H1 (cell line): ENCODE results near the gene BRD4. TPM values are rescaled to one million over a fixed set of nuclear protein-coding genes. Genes with fewer than 3 reads are reported as not detected.

Experiments used
- CTCF ChIA-PET: fragments of 300-600 bp; sonication (Branson Sonifier 250); formaldehyde crosslinking; loops from one replicate; lab custom pipeline; 2021; ENCODE audit not compliant: partially characterized antibody; lab: Charles Lee
- POLR2A ChIA-PET: fragments of 300-600 bp; sonication (Branson Sonifier 250); formaldehyde crosslinking; loops from one replicate; lab custom pipeline; 2021; ENCODE audit warnings: inconsistent platforms; ENCODE audit not compliant: partially characterized antibody; lab: Charles Lee
- DNase-seq, 2 experiments: peaks; one replicate each; pipeline versions ENCODE4 v3.0.0 to v3.0.0-alpha.2; 2010 to 2022; ENCODE audit warnings: low spot score in 2 of 2, low read depth in 1 of 2, mixed read lengths in 1 of 2
- FAIRE-seq: peaks from 2 replicates; lab custom pipeline; 2011; peaks lifted over from hg19 to GRCh38; lab: Jason Lieb, UNC
- H2AFZ ChIP-seq: 2 replicates; pipeline ENCODE4 v1.8.1; 2012; ENCODE audit warnings: low read length, inconsistent platforms
- H2AK5ac ChIP-seq: 2 replicates; pipeline ENCODE4 v1.6.1; 2013; ENCODE audit warnings: low read depth, low read length
- H2BK120ac ChIP-seq: replicated peaks from 2 replicates; pipeline ENCODE3; 2013; ENCODE audit warnings: low read depth, low read length, inconsistent platforms
- H2BK12ac ChIP-seq: 2 replicates; pipeline ENCODE4 v1.6.1; 2013; ENCODE audit warnings: low read depth, low read length
- H2BK15ac ChIP-seq: 2 replicates; pipeline ENCODE4 v1.6.1; 2013; ENCODE audit warnings: low read length
- H2BK20ac ChIP-seq: 2 replicates; pipeline ENCODE4 v1.6.1; 2013; ENCODE audit warnings: low read length
- H2BK5ac ChIP-seq: 2 replicates; pipeline ENCODE4 v1.6.1; 2013; ENCODE audit warnings: low read depth, low read length
- H3K14ac ChIP-seq: 2 replicates; pipeline ENCODE4 v1.6.1; 2013; ENCODE audit warnings: inconsistent platforms; ENCODE audit not compliant: insufficient read length
- H3K18ac ChIP-seq: 2 replicates; pipeline ENCODE4 v1.6.1; 2013; ENCODE audit warnings: low read length; ENCODE audit errors: extremely low read depth
- H3K23ac ChIP-seq: 2 replicates; pipeline ENCODE4 v1.6.1; 2013; ENCODE audit warnings: inconsistent platforms; ENCODE audit not compliant: insufficient read length
- H3K23me2 ChIP-seq: 2 replicates; pipeline ENCODE4 v1.6.1; 2013; ENCODE audit warnings: low read depth, low read length
- H3K27ac ChIP-seq: 2 replicates; pipeline ENCODE4 v1.6.1; 2011; ENCODE audit warnings: low read depth, low read length, inconsistent platforms
- H3K27me3 ChIP-seq, 4 experiments: replicated peaks in 1 of 4; 1 replicate in 1 of 4; 2 replicates in 3 of 4; pipeline versions ENCODE4 v1.6.1 to v1.8.1; 2011 to 2013; ENCODE audit warnings: low read length in 3 of 4, mild to moderate bottlenecking in 3 of 4, inconsistent platforms in 2 of 4, mixed read lengths in 2 of 4, moderate library complexity in 1 of 4; ENCODE audit not compliant: control insufficient read depth in 3 of 4, insufficient read depth in 3 of 4; ENCODE audit errors: extremely low read depth in 1 of 4
- H3K36me3 ChIP-seq, 4 experiments: 2 replicates each; pipeline versions ENCODE4 v1.6.1 to v1.8.1; 2011 to 2013; ENCODE audit warnings: mild to moderate bottlenecking in 4 of 4, low read length in 3 of 4, moderate library complexity in 2 of 4, control low read depth in 1 of 4, inconsistent platforms in 1 of 4; ENCODE audit not compliant: insufficient read depth in 4 of 4, control insufficient read depth in 2 of 4
- H3K4ac ChIP-seq: replicated peaks from 2 replicates; pipeline ENCODE3; 2013; ENCODE audit warnings: low read length, low read depth, mixed read lengths, inconsistent platforms; ENCODE audit not compliant: insufficient read length
- H3K4me1 ChIP-seq, 4 experiments: replicated peaks in 1 of 4; 1 replicate in 1 of 4; 2 replicates in 3 of 4; pipeline versions ENCODE4 v1.6.1 to v1.8.1; 2011 to 2013; ENCODE audit warnings: low read length in 3 of 4, inconsistent platforms in 2 of 4, mixed read lengths in 1 of 4; ENCODE audit not compliant: insufficient read depth in 4 of 4, control insufficient read depth in 3 of 4
- H3K4me2 ChIP-seq, 2 experiments: 2 replicates each; pipeline versions ENCODE4 v1.6.1 to v1.8.1; 2011 to 2013; ENCODE audit warnings: low read depth in 2 of 2, low read length in 2 of 2, control low read depth in 1 of 2, inconsistent platforms in 1 of 2, mild to moderate bottlenecking in 1 of 2; ENCODE audit not compliant: insufficient read depth in 1 of 2
- H3K4me3 ChIP-seq, 4 experiments: fragments of 200-600, 300-600 bp in 1 of 4; sonication (generic), shearing (Covaris generic), sonication (Bioruptor Twin) in 1 of 4; 2 replicates each; pipeline versions ENCODE4 v1.5.1 to v1.8.1; 2011 to 2016; ENCODE audit warnings: low read length in 4 of 4, low read depth in 3 of 4, control low read depth in 2 of 4, inconsistent platforms in 2 of 4, mild to moderate bottlenecking in 2 of 4, mixed read lengths in 1 of 4, moderate library complexity in 1 of 4; ENCODE audit not compliant: insufficient read depth in 2 of 4; ENCODE audit errors: extremely low read depth in 1 of 4
- H3K56ac ChIP-seq: replicated peaks from 2 replicates; pipeline ENCODE3; 2013; ENCODE audit warnings: low read depth, mild to moderate bottlenecking, mixed read lengths, low read length, inconsistent platforms; ENCODE audit not compliant: insufficient read length
- H3K79me1 ChIP-seq: 2 replicates; pipeline ENCODE4 v1.6.1; 2013; ENCODE audit warnings: low read depth, low read length, control low read depth
- H3K79me2 ChIP-seq, 2 experiments: 2 replicates each; pipeline versions ENCODE4 v1.6.1 to v1.8.1; 2012 to 2013; ENCODE audit warnings: low read length in 2 of 2, mild to moderate bottlenecking in 2 of 2, inconsistent platforms in 1 of 2; ENCODE audit not compliant: insufficient read depth in 2 of 2, control insufficient read depth in 1 of 2
- H3K9ac ChIP-seq, 4 experiments: replicated peaks in 1 of 4; 1 replicate in 1 of 4; 2 replicates in 3 of 4; pipeline versions ENCODE4 v1.6.1 to v1.8.1; 2011 to 2013; ENCODE audit warnings: low read depth in 3 of 4, low read length in 3 of 4, control low read depth in 2 of 4, mild to moderate bottlenecking in 2 of 4, moderate library complexity in 2 of 4, inconsistent platforms in 1 of 4; ENCODE audit errors: extremely low read depth in 1 of 4
- H3K9me3 ChIP-seq, 2 experiments: 2 replicates each; pipeline versions ENCODE4 v1.6.1 to v1.8.1; 2012 to 2013; ENCODE audit warnings: mild to moderate bottlenecking in 2 of 2, moderate library complexity in 2 of 2, control low read depth in 1 of 2, inconsistent platforms in 1 of 2, low read depth in 1 of 2, low read length in 1 of 2, mixed read lengths in 1 of 2; ENCODE audit not compliant: insufficient read depth in 2 of 2
- H4K20me1 ChIP-seq, 2 experiments: replicated peaks in 1 of 2; 2 replicates each; pipeline versions ENCODE3 to v1.8.1; 2011 to 2013; ENCODE audit warnings: inconsistent platforms in 2 of 2, low read length in 2 of 2, mild to moderate bottlenecking in 1 of 2; ENCODE audit not compliant: insufficient read depth in 2 of 2, control insufficient read depth in 1 of 2
- H4K5ac ChIP-seq: 2 replicates; pipeline ENCODE4 v1.6.1; 2013; ENCODE audit warnings: low read length, low read depth, mixed read lengths, inconsistent platforms; ENCODE audit not compliant: insufficient read length
- H4K8ac ChIP-seq: 2 replicates; pipeline ENCODE4 v1.8.0; 2013; ENCODE audit warnings: mild to moderate bottlenecking, moderate library complexity, low read length, inconsistent platforms; ENCODE audit not compliant: insufficient read depth; ENCODE audit errors: extremely low read depth
- H4K91ac ChIP-seq: replicated peaks from 2 replicates; pipeline ENCODE3; 2013; ENCODE audit warnings: low read length, mixed read lengths, inconsistent platforms; ENCODE audit not compliant: insufficient read length
- CEBPB ChIP-seq: IDR thresholded peaks from 2 replicates; pipeline ENCODE4 v1.6.1; 2012; ENCODE audit warnings: low read depth, low read length
- CHD1 ChIP-seq: IDR thresholded peaks from 2 replicates; pipeline ENCODE4 v1.6.1; 2012; ENCODE audit warnings: low read depth, low read length, improper control_type of control experiment
- CTBP2 ChIP-seq: IDR thresholded peaks from 2 replicates; pipeline ENCODE4 v1.7.0; 2011; ENCODE audit warnings: borderline replicate concordance, mild to moderate bottlenecking, moderate library complexity, mixed read lengths, low read length; ENCODE audit not compliant: insufficient read depth, insufficient read length
- EZH2 ChIP-seq: fragments of 200-600 bp; sonication (generic); IDR thresholded peaks from 2 replicates; pipeline ENCODE4 v1.7.1; 2012; ENCODE audit warnings: low read depth, mild to moderate bottlenecking, moderate library complexity, low read length, inconsistent platforms; ENCODE audit not compliant: severe bottlenecking
- KDM1A ChIP-seq: fragments of 200-600, 300-600 bp; sonication (generic); IDR thresholded peaks from 2 replicates; pipeline ENCODE4 v1.7.1; 2016; ENCODE audit warnings: mild to moderate bottlenecking, low read length, borderline replicate concordance
- KDM4A ChIP-seq: IDR thresholded peaks from one replicate; pipeline ENCODE4 v1.7.1; 2012; ENCODE audit warnings: low read depth, mild to moderate bottlenecking, moderate library complexity, low read length, inconsistent platforms; ENCODE audit not compliant: severe bottlenecking
- MAX ChIP-seq: IDR thresholded peaks from 2 replicates; pipeline ENCODE4 v1.6.1; 2012; ENCODE audit warnings: inconsistent platforms
- POLR2A ChIP-seq, 2 experiments: IDR thresholded peaks; 1 replicate in 1 of 2; 2 replicates in 1 of 2; pipeline ENCODE4 v1.6.1; 2011; ENCODE audit warnings: low read depth in 2 of 2, low read length in 2 of 2, mild to moderate bottlenecking in 2 of 2; ENCODE audit errors: control extremely low read depth in 1 of 2
- POLR2AphosphoS5 ChIP-seq: IDR thresholded peaks from 2 replicates; pipeline ENCODE4 v1.6.1; 2011; ENCODE audit warnings: low read depth, low read length
- SP2 ChIP-seq: IDR thresholded peaks from 2 replicates; pipeline ENCODE4 v1.6.1; 2012; ENCODE audit warnings: mild to moderate bottlenecking, low read length, inconsistent platforms
- TAF1 ChIP-seq: IDR thresholded peaks from 2 replicates; pipeline ENCODE4 v1.6.1; 2011; ENCODE audit warnings: mild to moderate bottlenecking, low read depth, low read length
- ZNF274 ChIP-seq: IDR thresholded peaks from 2 replicates; pipeline ENCODE4 v1.7.0; 2012; ENCODE audit warnings: low read length, borderline replicate concordance; ENCODE audit errors: extremely low read depth
- WGBS, 2 experiments: shearing (Covaris generic) in 1 of 2; methylation state at CpG; one replicate each; pipeline versions ENCODE4 v1.1.6 to v1.1.7; 2013 to 2015; ENCODE audit warnings: low lambda C conversion rate in 2 of 2, mixed read lengths in 2 of 2, inconsistent platforms in 1 of 2, low coverage in 1 of 2, missing lambda C conversion rate in 1 of 2; ENCODE audit not compliant: insufficient replicate concordance in 2 of 2, insufficient coverage in 1 of 2, insufficient read length in 1 of 2; ENCODE audit errors: extremely low coverage in 1 of 2, missing lambda C conversion rate in 1 of 2; 5-methylcytosine and 5-hydroxymethylcytosine counted together
- polyA plus RNA-seq, 7 experiments: library from polyadenylated mRNA; depleted of rRNA in 3 of 7; stranded (reverse) in 5 of 7; unstranded in 2 of 7; fragments of >200 nt in 5 of 7; fragments of 200-250 nt in 2 of 7; gene quantifications; 1 replicate in 5 of 7; 2 replicates in 1 of 7; 4 replicates in 1 of 7; pipeline versions ENCODE4 v1.2.1 to v1.2.3, GENCODE V29; 2011 to 2013; ENCODE audit warnings: missing spikeins in 2 of 7, mixed read lengths in 2 of 7
- total RNA-seq: library from RNA; stranded (reverse); fragmentation: NEBNext Ultra II Directional; extraction: Animal tissue kit (Norgen Biotek cat#: 25700); gene quantifications from 2 replicates; pipeline ENCODE4 v1.2.1, GENCODE V29; 2021

The BRD4 gene
- total and polyA plus RNA-seq, 2 of the 8 experiments (the other 6 are each of a cell fraction or from before 2014, with no cell fraction given) = 14.1 to 146 TPM

DNA sequence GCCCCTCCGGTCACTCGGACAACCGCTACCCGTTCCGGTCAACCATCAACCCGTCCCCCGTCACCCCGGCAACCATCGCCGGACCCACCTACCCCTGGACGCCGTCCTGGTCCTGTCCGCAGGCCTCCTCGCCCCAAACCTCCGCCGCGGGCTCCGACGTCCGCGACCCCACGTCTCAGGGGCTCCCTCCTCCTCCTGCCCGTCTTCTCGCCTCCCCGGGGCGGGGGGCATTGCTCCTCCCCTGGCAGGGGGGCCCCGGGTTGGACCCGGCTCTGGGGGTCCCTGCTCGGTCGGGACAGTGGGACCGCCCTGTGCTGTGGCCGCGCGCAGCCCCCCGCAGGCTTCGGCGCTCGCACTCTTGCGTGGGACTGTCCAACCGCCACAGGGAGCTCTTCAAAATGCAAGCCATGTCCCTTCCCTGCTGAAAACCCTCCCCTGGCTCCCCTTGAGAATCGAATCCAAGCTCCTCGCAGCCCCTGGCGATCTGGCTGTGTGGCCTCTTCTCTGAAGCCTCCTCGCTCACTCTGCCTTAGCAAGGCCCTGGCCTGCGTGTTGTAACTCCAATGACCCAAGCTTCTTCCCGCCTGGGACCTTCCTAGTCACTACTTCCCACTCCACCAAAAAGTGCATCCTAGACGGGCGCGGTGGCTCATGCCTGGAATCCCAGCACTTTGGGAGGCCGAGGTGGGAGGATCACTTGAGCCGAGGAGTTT is 108.5 kb downstream of the BRD4 start:
- H4K8ac ChIP-seq = no peak overlapping the region
- 24% methylated on average over 28 of the region's 51 CpGs; no CpG with 5 or more reads in 1 of the 2 experiments for WGBS, 2 experiments
- no peak overlapping the region for H2AK5ac ChIP-seq
- H3K4me2 ChIP-seq = peak overlapping the region; percentile 74 to 96
- peak overlapping the region; percentile 55 to 74 (median 62) for H3K4me3 ChIP-seq
- no peak overlapping the region for H2BK5ac ChIP-seq
- no peak overlapping the region for H2BK15ac ChIP-seq
- H2AFZ ChIP-seq = no peak overlapping the region; the same call in 1 of the 2 replicates
- H3K27me3 ChIP-seq = no peaks in the 10 kb centered on the region
- no peak overlapping the region for H2BK12ac ChIP-seq
- H3K18ac ChIP-seq = no peak overlapping the region
- no peak overlapping the region for H2BK20ac ChIP-seq
- no peak overlapping the region for H2BK120ac ChIP-seq
- H4K91ac ChIP-seq = no peak overlapping the region
- H3K4me1 ChIP-seq = peaks cover 0 to 3% (median 1%) of the 10 kb centered on the region in 4 experiments; a peak in 4 of 7 replicates
- ChIA-PET CTCF (interaction anchor here (0.7 to 1.9 kb wide), 8 partner anchors 9 to 195 kb away, joined by 3 to 9 read pairs (median 4); partner anchors contain the start of genes AKAP8L and EPHX3), POLR2A (interaction anchor here (0.6 to 2.7 kb wide), 14 partner anchors 8 to 842 kb away, joined by 3 to 25 read pairs (median 4); partner anchors contain the start of genes AKAP8 and NOTCH3)
- H3K56ac ChIP-seq = no peak overlapping the region
- H3K79me1 ChIP-seq = no peaks in the 10 kb centered on the region
- H3K9ac ChIP-seq = peak overlapping the region in 2 of 4 experiments; percentile 45 to 46; a peak in 5 of 7 replicates
- no peak overlapping the region for H3K4ac ChIP-seq
- peaks cover 10% of the 10 kb centered on the region for H3K23me2 ChIP-seq
- no peak overlapping the region for H3K14ac ChIP-seq
- no peak overlapping the region for H3K27ac ChIP-seq
- H3K79me2 ChIP-seq = no peaks in the 10 kb centered on the region
- DNase-seq = no peak
- no peak overlapping the region for H3K23ac ChIP-seq
- no peaks in the 10 kb centered on the region for H3K9me3 ChIP-seq
- no peak overlapping the region for H4K5ac ChIP-seq
- peaks cover 0 to 8% (median 3%) of the 10 kb centered on the region in 4 experiments; a peak in 2 of 8 replicates for H3K36me3 ChIP-seq
- FAIRE-seq = no peak
- H4K20me1 ChIP-seq = peaks cover 2 to 5% of the 10 kb centered on the region in 2 experiments
- TF ChIP-seq ZNF274 (no peak), SP2 (no peak), TAF1 (no peak), CHD1 (no peak), MAX (no peak), CTBP2 (no peak), EZH2 (no peak), CEBPB (no peak), POLR2AphosphoS5 (peak; percentile 45), KDM1A (no peak), POLR2A (IDR thresholded peaks at IDR 0.05; ENCODE audit: control extremely low read depth in 1 of 2, low read depth in 2 of 2, low read length in 2 of 2) (peak in 1 of 2 experiments; percentile 69; a peak in 1 of 3 replicates), KDM4A (peak; percentile 35)
